ENCODE measurements around the gene PSD4. TPM values are rescaled to one million over a fixed set of nuclear protein-coding genes. Genes with fewer than 3 reads are reported as not detected.

The PSD4 gene
- polyA plus RNA-seq, 3 donors, result 11.2 to 14.1 (median 12.0) TPM

- DNase-seq, result no peak
Measured at GRCh38 chr2:113202305-113203216, 28.8 kb downstream of the PSD4 start.

GRCh38 chr2:113203217-113203530 lies 29.4 kb downstream of the PSD4 start:
- no peak for DNase-seq

GRCh38 chr2:113203901-113204519 lies 30.2 kb downstream of the PSD4 start:
- peak; percentile 77 for DNase-seq

GRCh38 chr2:113206251-113206650 lies 32.5 kb downstream of the PSD4 start:
- DNase-seq, result no peak

- DNase-seq, result no peak
Measured at GRCh38 chr2:113207021-113207420, 33.2 kb downstream of the PSD4 start.

GRCh38 chr2:113208396-113208795 lies 34.6 kb downstream of the PSD4 start:
- no peak for DNase-seq

- peak; percentile 66 for DNase-seq
Measured at GRCh38 chr2:113209011-113209645, 35.4 kb downstream of the PSD4 start.

GRCh38 chr2:113209646-113210171 lies 35.9 kb downstream of the PSD4 start:
- DNase-seq, result peak; percentile 68

GRCh38 chr2:113211226-113212105 lies 37.7 kb downstream of the PSD4 start:
- no peak for DNase-seq

- DNase-seq, result peak; percentile 78
Measured at GRCh38 chr2:113212245-113213060, 38.7 kb downstream of the PSD4 start.

- DNase-seq, result no peak
Measured at GRCh38 chr2:113213061-113213930, 39.5 kb downstream of the PSD4 start.

GRCh38 chr2:113214141-113214540 lies 40.4 kb downstream of the PSD4 start:
- no peak for DNase-seq

GRCh38 chr2:113215056-113215455 lies 41.3 kb downstream of the PSD4 start:
- no peak for DNase-seq

GRCh38 chr2:113216321-113216720 lies 42.5 kb downstream of the PSD4 start:
- no peak for DNase-seq

- DNase-seq, result no peak
Measured at GRCh38 chr2:113216891-113217454, 43.2 kb downstream of the PSD4 start.

- no peak for DNase-seq
Measured at GRCh38 chr2:113217455-113218282, 43.9 kb downstream of the PSD4 start.

- DNase-seq, result peak; percentile 86
Measured at GRCh38 chr2:113218283-113219091, 44.7 kb downstream of the PSD4 start.

- DNase-seq, result no peak
Measured at GRCh38 chr2:113219092-113219441, 45.3 kb downstream of the PSD4 start.

All from renal pelvis (tissue), 4 donors.